GM12875 (cell line): ENCODE results near the gene PCSK1N.

Experiments
- H3K4me3 ChIP-seq: one replicate; pipeline ENCODE4 v1.5.1; 2011; ENCODE audit warnings: low read depth, low read length, control low read depth
- CTCF ChIP-seq: IDR thresholded peaks from 2 replicates; pipeline ENCODE4 v1.5.1; 2011; ENCODE audit warnings: low read depth, mild to moderate bottlenecking, control low read depth, inconsistent platforms, low read length, moderate library complexity, borderline replicate concordance; ENCODE audit not compliant: insufficient read depth

PCSK1N gene

DNA sequence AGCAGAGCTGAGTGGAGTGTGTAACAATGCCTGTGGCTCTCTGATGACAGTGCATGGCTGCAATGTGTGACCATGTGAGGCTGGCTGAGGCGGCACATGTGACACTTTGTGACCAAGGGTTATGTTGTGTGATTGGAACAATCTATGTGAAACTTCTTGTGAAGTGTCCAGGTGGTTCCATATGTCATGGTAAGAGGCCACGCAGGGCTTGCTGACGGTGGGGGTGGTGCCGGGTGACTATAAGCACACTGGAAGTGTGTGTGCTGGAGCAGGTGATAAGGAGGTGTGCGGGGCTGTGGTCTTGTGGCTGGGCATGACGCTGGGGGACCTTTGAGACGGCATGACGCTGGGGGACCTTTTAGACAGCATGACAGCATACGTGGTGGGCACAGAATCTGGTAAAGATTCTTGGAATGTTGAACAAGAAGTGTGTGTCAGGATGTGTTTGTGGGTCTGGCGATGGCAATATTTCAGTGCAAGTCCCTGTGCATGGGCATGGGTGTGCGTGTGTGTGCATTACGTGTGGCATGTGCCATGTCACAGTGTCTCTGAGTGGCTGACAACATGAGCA lies 41.0 kb downstream of the PCSK1N start:
- H3K4me3 ChIP-seq = no peak overlapping the region
- TF ChIP-seq CTCF = no peak

GRCh38 chrX:48793935-48794334 lies 41.5 kb downstream of the PCSK1N start:
- no peak overlapping the region for H3K4me3 ChIP-seq
- no peak for TF ChIP-seq CTCF

DNA sequence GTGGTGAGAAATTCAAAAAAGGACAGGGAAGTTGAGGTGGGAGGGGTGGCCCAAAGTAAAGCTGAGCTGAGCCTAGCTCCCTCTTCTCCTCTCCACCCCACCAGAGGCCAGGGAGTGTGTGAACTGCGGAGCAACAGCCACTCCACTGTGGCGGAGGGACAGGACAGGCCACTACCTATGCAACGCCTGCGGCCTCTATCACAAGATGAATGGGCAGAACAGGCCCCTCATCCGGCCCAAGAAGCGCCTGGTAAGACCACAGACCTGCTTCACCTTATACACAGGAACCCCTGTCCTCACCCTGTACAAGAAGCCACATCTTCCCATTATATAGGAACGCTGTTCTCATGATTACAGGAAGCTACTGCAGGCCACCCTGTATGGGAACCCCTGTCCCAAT lies 43.2 kb downstream of the PCSK1N start:
- no peak for TF ChIP-seq CTCF
- H3K4me3 ChIP-seq = no peak overlapping the region

DNA sequence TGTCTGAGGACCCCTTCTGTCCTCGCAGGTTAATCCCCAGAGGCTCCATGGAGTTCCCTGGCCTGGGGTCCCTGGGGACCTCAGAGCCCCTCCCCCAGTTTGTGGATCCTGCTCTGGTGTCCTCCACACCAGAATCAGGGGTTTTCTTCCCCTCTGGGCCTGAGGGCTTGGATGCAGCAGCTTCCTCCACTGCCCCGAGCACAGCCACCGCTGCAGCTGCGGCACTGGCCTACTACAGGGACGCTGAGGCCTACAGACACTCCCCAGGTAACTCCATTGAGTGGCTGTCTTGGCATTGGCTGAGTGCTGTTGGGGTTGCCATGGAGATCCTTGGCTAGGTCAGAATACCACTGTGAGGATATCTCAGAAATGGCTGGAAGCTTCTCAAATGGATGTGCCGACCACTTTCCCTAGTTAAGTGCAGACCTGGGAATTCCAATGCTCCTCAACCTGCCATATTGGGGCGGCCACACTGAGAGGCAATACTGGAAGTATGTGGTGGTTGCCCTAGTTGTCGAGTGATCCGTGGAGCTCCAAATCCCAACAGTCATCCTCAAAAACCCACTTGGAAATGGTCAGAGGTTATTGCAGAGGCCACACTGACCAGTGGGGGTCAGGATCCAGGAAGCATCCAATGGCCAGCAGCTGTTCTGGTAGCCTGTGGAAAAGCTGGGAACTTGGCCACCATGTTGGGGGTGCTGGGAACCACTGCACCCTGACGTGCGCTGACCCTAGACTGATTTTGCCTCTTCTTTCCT lies 44.2 kb downstream of the PCSK1N start:
- no peak for TF ChIP-seq CTCF
- no peak overlapping the region for H3K4me3 ChIP-seq

- no peak for TF ChIP-seq CTCF
Observed at GRCh38 chrX:48790477-48790876, 44.9 kb downstream of the PCSK1N start.

DNA sequence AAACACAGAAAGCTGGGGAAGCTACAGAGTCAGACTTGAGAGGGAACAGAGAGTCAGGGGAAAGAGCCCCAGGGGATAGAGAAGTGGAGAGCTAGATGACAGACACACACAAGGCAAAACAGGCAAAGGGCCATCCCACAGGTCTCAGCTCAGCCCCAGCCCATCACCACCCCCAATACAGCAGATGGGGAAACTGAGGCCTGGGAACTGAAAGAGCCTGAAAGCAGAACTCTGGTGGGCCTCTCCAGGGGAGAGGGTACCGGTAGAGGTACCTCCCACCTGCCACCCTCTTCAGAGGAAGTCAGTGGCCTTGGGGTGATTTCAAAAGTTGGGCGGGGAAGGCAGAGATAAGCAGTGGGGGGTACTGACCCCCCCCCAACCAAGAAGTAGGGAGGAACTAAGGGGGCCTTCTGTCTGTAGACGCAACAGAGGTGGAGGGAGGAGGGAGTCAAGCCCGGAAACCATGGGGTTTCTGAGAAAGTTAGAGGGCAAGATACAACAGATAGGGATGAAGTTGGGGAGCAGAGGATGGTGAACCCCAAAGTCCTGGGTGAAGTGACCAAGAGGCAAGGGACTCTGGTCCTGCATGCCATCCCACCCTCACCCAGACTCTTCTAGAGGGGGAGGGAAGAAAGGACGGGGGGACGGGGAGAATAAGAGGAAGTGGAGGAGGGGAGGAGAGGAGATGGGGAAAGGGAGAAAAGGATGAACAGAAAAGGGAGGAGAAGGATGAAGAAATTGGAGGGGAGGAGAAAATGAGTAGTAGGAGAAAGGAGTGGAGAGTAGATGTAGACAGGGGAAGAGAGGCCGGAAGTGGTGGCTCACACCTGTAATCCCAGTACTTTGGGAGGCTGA lies 45.8 kb downstream of the PCSK1N start:
- no peak overlapping the region for H3K4me3 ChIP-seq
- no peak for TF ChIP-seq CTCF

More at GRCh38 chrX:48790477-48790876, 44.9 kb downstream of the PCSK1N start:
- no peak overlapping the region for H3K4me3 ChIP-seq
